A549 (cell line): ENCODE results near the gene ATAD5.

Experiments
- CHD2 ChIP-seq: fragments of 150-350 bp; IDR thresholded peaks from 2 replicates; pipeline ENCODE4 v1.6.1; 2014; ENCODE audit warnings: low read length; ENCODE audit not compliant: partially characterized antibody
- CTCF ChIP-seq: fragments of >200 bp; sonication (Bioruptor Twin); formaldehyde crosslinking; IDR thresholded peaks from 3 replicates; pipeline ENCODE4 v1.5.1; 2016
- EP300 ChIP-seq, 2 experiments: fragments of >200 bp; sonication (Bioruptor Twin); formaldehyde crosslinking; IDR thresholded peaks; 2 replicates in 1 of 2; 3 replicates in 1 of 2; pipeline ENCODE4 v1.6.1; 2016 to 2017
- HOXB5 ChIP-seq: fragments of 250-450 bp; sonication (Bioruptor Pico); IDR thresholded peaks from 2 replicates; pipeline ENCODE4 v1.5.0; 2020; ENCODE audit warnings: mild to moderate bottlenecking, moderate library complexity
- JUN ChIP-seq, 2 experiments: fragments of >200 bp; sonication (Bioruptor Twin); formaldehyde crosslinking; IDR thresholded peaks; 2 replicates in 1 of 2; 3 replicates in 1 of 2; pipeline ENCODE4 v1.6.1; 2016 to 2017
- JUNB ChIP-seq: fragments of >200 bp; sonication (Bioruptor Twin); formaldehyde crosslinking; IDR thresholded peaks from 2 replicates; pipeline ENCODE4 v1.6.1; 2016
- KDM1A ChIP-seq: fragments of 200-600 bp; sonication (generic); IDR thresholded peaks from 2 replicates; pipeline ENCODE4 v1.6.1; 2016; ENCODE audit warnings: low read depth, mild to moderate bottlenecking
- MAX ChIP-seq: IDR thresholded peaks from 2 replicates; pipeline ENCODE4 v1.6.1; 2012
- MYC ChIP-seq: IDR thresholded peaks from 2 replicates; pipeline ENCODE4 v1.6.1; 2012; ENCODE audit warnings: mild to moderate bottlenecking, inconsistent platforms, low read length, improper control_type of control experiment, borderline replicate concordance
- POLR2A ChIP-seq: IDR thresholded peaks from 2 replicates; pipeline ENCODE4 v1.6.1; 2012; ENCODE audit warnings: mild to moderate bottlenecking, low read length
- POLR2AphosphoS2 ChIP-seq: conservative IDR thresholded peaks from 2 replicates; pipeline ENCODE4 v1.6.1; 2012; ENCODE audit warnings: low read length, improper control_type of control experiment, inconsistent platforms
- ZC3H11A ChIP-seq: fragments of 450-650 bp; IDR thresholded peaks from 2 replicates; pipeline ENCODE4 v1.6.1; 2014; ENCODE audit warnings: antibody characterized with exemption, mild to moderate bottlenecking
- TF ChIP-seq, protein P1 (sequence below): fragments of 450-650 bp; IDR thresholded peaks from 2 replicates; pipeline ENCODE4 v1.6.1; 2014; ENCODE audit warnings: antibody characterized with exemption
- TF ChIP-seq, protein P2 (sequence below): fragments of 200-600 bp; sonication (generic); IDR thresholded peaks from 2 replicates; pipeline ENCODE4 v1.6.1; 2016; ENCODE audit warnings: antibody characterized with exemption, mild to moderate bottlenecking, moderate library complexity

- no peak for TF ChIP-seq CTCF
- no peak for TF ChIP-seq POLR2A
- TF ChIP-seq, protein P1, sequence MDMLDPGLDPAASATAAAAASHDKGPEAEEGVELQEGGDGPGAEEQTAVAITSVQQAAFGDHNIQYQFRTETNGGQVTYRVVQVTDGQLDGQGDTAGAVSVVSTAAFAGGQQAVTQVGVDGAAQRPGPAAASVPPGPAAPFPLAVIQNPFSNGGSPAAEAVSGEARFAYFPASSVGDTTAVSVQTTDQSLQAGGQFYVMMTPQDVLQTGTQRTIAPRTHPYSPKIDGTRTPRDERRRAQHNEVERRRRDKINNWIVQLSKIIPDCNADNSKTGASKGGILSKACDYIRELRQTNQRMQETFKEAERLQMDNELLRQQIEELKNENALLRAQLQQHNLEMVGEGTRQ: no peak
- no peak for TF ChIP-seq EP300 (IDR thresholded peaks at IDR 0.05)
- no peak for TF ChIP-seq HOXB5 (CRISPR knock-in tag)
- no peak for TF ChIP-seq ZC3H11A
- no peak for TF ChIP-seq KDM1A
- no peak for TF ChIP-seq POLR2AphosphoS2
- TF ChIP-seq MAX: no peak
- no peak for TF ChIP-seq CHD2
- TF ChIP-seq, protein P2, sequence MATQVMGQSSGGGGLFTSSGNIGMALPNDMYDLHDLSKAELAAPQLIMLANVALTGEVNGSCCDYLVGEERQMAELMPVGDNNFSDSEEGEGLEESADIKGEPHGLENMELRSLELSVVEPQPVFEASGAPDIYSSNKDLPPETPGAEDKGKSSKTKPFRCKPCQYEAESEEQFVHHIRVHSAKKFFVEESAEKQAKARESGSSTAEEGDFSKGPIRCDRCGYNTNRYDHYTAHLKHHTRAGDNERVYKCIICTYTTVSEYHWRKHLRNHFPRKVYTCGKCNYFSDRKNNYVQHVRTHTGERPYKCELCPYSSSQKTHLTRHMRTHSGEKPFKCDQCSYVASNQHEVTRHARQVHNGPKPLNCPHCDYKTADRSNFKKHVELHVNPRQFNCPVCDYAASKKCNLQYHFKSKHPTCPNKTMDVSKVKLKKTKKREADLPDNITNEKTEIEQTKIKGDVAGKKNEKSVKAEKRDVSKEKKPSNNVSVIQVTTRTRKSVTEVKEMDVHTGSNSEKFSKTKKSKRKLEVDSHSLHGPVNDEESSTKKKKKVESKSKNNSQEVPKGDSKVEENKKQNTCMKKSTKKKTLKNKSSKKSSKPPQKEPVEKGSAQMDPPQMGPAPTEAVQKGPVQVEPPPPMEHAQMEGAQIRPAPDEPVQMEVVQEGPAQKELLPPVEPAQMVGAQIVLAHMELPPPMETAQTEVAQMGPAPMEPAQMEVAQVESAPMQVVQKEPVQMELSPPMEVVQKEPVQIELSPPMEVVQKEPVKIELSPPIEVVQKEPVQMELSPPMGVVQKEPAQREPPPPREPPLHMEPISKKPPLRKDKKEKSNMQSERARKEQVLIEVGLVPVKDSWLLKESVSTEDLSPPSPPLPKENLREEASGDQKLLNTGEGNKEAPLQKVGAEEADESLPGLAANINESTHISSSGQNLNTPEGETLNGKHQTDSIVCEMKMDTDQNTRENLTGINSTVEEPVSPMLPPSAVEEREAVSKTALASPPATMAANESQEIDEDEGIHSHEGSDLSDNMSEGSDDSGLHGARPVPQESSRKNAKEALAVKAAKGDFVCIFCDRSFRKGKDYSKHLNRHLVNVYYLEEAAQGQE: no peak
- TF ChIP-seq MYC: no peak
- no peak for TF ChIP-seq JUNB
- TF ChIP-seq JUN (IDR thresholded peaks at IDR 0.05): no peak
Observed at GRCh38 chr17:30930495-30930894, 98.7 kb downstream of the ATAD5 start.
